OCI-LY7 (cell line): ENCODE measurements around the gene POP4. TPM values are rescaled to one million over a fixed set of nuclear protein-coding genes. Genes with fewer than 3 reads are reported as not detected.

ENCODE experiments used
- BruUV-seq: library from RNA; stranded (reverse); fragments of 400-500 nt; replicated peaks from 2 replicates; lab custom pipeline; 2021; lab: Mats Ljungman, UMichigan
- CTCF ChIA-PET: fragments of 300-600 bp; sonication (Branson Sonifier 250); formaldehyde crosslinking; loops from one replicate; lab custom pipeline; 2022; ENCODE audit warnings: antibody characterized with exemption; ENCODE audit not compliant: unreplicated experiment; lab: Charles Lee
- POLR2A ChIA-PET: fragments of 300-600 bp; sonication (Branson Sonifier 250); formaldehyde crosslinking; loops from one replicate; lab custom pipeline; 2022; ENCODE audit warnings: antibody characterized with exemption; lab: Charles Lee
- DNase-seq: peaks from one replicate; pipeline ENCODE4 v3.0.0-alpha.2; 2015; ENCODE audit warnings: low spot score
- H2AFZ ChIP-seq: fragments of 200-600 bp; sonication (generic), shearing (Covaris generic); 2 replicates; pipeline ENCODE4 v1.6.1; 2014; ENCODE audit warnings: mild to moderate bottlenecking, antibody characterized with exemption, low read length, moderate library complexity
- H3K27ac ChIP-seq: fragments of 200-600 bp; sonication (generic); 2 replicates; pipeline ENCODE4 v1.5.1; 2014; ENCODE audit warnings: mixed run types, low read depth, mild to moderate bottlenecking, moderate library complexity, low read length, inconsistent platforms; ENCODE audit not compliant: poor library complexity, severe bottlenecking
- H3K36me3 ChIP-seq: fragments of 200-600 bp; sonication (generic); 2 replicates; pipeline ENCODE4 v1.6.1; 2014; ENCODE audit warnings: mild to moderate bottlenecking, antibody characterized with exemption, low read length, moderate library complexity, mixed read lengths; ENCODE audit not compliant: insufficient read depth
- H3K4me1 ChIP-seq: fragments of 200-600 bp; sonication (generic); 2 replicates; pipeline ENCODE4 v1.5.1; 2014; ENCODE audit warnings: mild to moderate bottlenecking, low read length; ENCODE audit not compliant: insufficient read depth, poor library complexity, severe bottlenecking
- H3K4me2 ChIP-seq: fragments of 200-600 bp; sonication (generic); 2 replicates; pipeline ENCODE4 v1.6.1; 2014; ENCODE audit warnings: mild to moderate bottlenecking, low read length
- H3K4me3 ChIP-seq: fragments of 200-600 bp; sonication (generic); 2 replicates; pipeline ENCODE4 v1.5.1; 2014; ENCODE audit warnings: mild to moderate bottlenecking, low read depth, low read length; ENCODE audit not compliant: poor library complexity, severe bottlenecking
- H3K79me2 ChIP-seq: fragments of 200-600 bp; sonication (generic); 2 replicates; pipeline ENCODE4 v1.6.1; 2016; ENCODE audit warnings: low read depth, mild to moderate bottlenecking, low read length, moderate library complexity, mixed read lengths; ENCODE audit not compliant: insufficient read depth
- H3K9me2 ChIP-seq: fragments of 200-600 bp; sonication (generic); 2 replicates; pipeline ENCODE4 v1.6.1; 2016; ENCODE audit warnings: mild to moderate bottlenecking, low read length, mixed read lengths; ENCODE audit not compliant: insufficient read depth
- H3K9me3 ChIP-seq: fragments of 200-600 bp; sonication (generic); 2 replicates; pipeline ENCODE4 v1.6.1; 2014; ENCODE audit warnings: mild to moderate bottlenecking, mixed run types, low read length, mixed read lengths
- H4K20me1 ChIP-seq: fragments of 200-600 bp; sonication (generic); 2 replicates; pipeline ENCODE4 v1.6.1; 2014; ENCODE audit warnings: mild to moderate bottlenecking, antibody characterized with exemption, low read length, moderate library complexity, mixed read lengths; ENCODE audit not compliant: insufficient read depth
- CTCF ChIP-seq: fragments of 200-600 bp; sonication (generic); conservative IDR thresholded peaks from 2 replicates; pipeline ENCODE4 v1.5.1; 2014; ENCODE audit warnings: mild to moderate bottlenecking, antibody characterized with exemption, low read length, moderate library complexity, mixed read lengths
- EZH2phosphoT487 ChIP-seq: fragments of 200-600 bp; sonication (generic); IDR thresholded peaks from 2 replicates; pipeline ENCODE4 v1.6.1; 2018; ENCODE audit warnings: low read depth, borderline replicate concordance, mild to moderate bottlenecking, mixed run types, antibody characterized with exemption, low read length, moderate library complexity, mixed read lengths
- intact Hi-C: fragments of 100-400 bp; cut with micrococcal nuclease; formaldehyde crosslinking; loops from one replicate; pipeline ENCODE4 v1.10.0; 2022; ENCODE audit not compliant: unreplicated experiment
- total RNA-seq, 2 experiments: library from RNA; depleted of rRNA in 1 of 2; stranded (reverse); fragments of >200 nt in 1 of 2; shearing (Covaris generic) in 1 of 2; gene quantifications; 2 replicates each; pipeline ENCODE4 v1.2.3, GENCODE V29; 2014 to 2022

POP4 gene
- total RNA-seq, 2 experiments from 2014 or later: 83.5 to 105 TPM

- H3K36me3 ChIP-seq: peaks cover 55% of the 10 kb centered on the region
- H4K20me1 ChIP-seq: no peaks in the 10 kb centered on the region
- intact Hi-C loops: no loop called here
- TF ChIP-seq CTCF (no peak), EZH2phosphoT487 (no peak)
- H3K4me1 ChIP-seq: peaks cover 10% of the 10 kb centered on the region
- no peak overlapping the region for H3K27ac ChIP-seq
- CTCF ChIA-PET: no interaction called here
- no peaks in the 10 kb centered on the region for H3K9me2 ChIP-seq
- no peak for DNase-seq
- POLR2A ChIA-PET: no interaction called here
- H3K79me2 ChIP-seq: no peaks in the 10 kb centered on the region
- H3K4me3 ChIP-seq: no peak overlapping the region
- H3K9me3 ChIP-seq: no peaks in the 10 kb centered on the region
- no peak overlapping the region for H3K4me2 ChIP-seq
- no TSS peak for BruUV-seq
- no peak overlapping the region for H2AFZ ChIP-seq
These were observed 6.9 kb downstream of the POP4 start for GRCh38 chr19:29612801-29613595.

GRCh38 chr19:29614046-29614445 is 8.0 kb downstream of the POP4 start:
- Histone ChIP-seq H3K27ac (no peak overlapping the region), H3K36me3 (peaks cover 55% of the 10 kb centered on the region), H3K4me1 (peaks cover 10% of the 10 kb centered on the region)

More at GRCh38 chr19:29614046-29614445, 8.0 kb downstream of the POP4 start:
- intact Hi-C loops: no loop called here
- TF ChIP-seq EZH2phosphoT487 (no peak), CTCF (no peak)
- no TSS peak for BruUV-seq
- no peak overlapping the region for H2AFZ ChIP-seq
- no peaks in the 10 kb centered on the region for H3K79me2 ChIP-seq
- H3K4me2 ChIP-seq: no peak overlapping the region
- no peak for DNase-seq
- POLR2A ChIA-PET: no interaction called here
- H3K9me2 ChIP-seq: no peaks in the 10 kb centered on the region
- CTCF ChIA-PET: interaction anchor here (1.1 kb wide), 1 partner anchor 51 kb away, joined by 3 read pairs; the partner anchor contains the start of gene PLEKHF1
- no peaks in the 10 kb centered on the region for H3K9me3 ChIP-seq
- H4K20me1 ChIP-seq: no peaks in the 10 kb centered on the region
- no peak overlapping the region for H3K4me3 ChIP-seq
